Thyroid gland (tissue), 4 donors: ENCODE results near the gene CHRNB2. TPM values are rescaled to one million over a fixed set of nuclear protein-coding genes. Genes with fewer than 3 reads are reported as not detected.

Experiments
- DNase-seq, 2 donors: peaks; one replicate each; pipeline ENCODE4 v3.0.0-alpha.2; 2019
- H3K27ac ChIP-seq, 3 donors: fragments of 200-600 bp; sonication (generic); 1 replicate in 2 of 3; 2 replicates in 1 of 3; pipeline ENCODE4 v1.5.1; 2016 to 2019; ENCODE audit warnings: mild to moderate bottlenecking in 1 of 3, moderate library complexity in 1 of 3
- H3K27me3 ChIP-seq: fragments of 200-600 bp; sonication (generic); one replicate; pipeline ENCODE4 v1.5.1; 2019
- H3K36me3 ChIP-seq, 2 donors: fragments of 200-600 bp; sonication (generic); one replicate each; pipeline ENCODE4 v1.5.1; 2016 to 2019
- H3K4me1 ChIP-seq, 2 donors: fragments of 200-600 bp; sonication (generic); one replicate each; pipeline ENCODE4 v1.5.1; 2017 to 2019
- H3K4me3 ChIP-seq, 3 donors: fragments of 200-600 bp; sonication (generic); replicated peaks in 1 of 3; 1 replicate in 2 of 3; 2 replicates in 1 of 3; pipeline ENCODE4 v1.5.1; 2016; ENCODE audit warnings: mild to moderate bottlenecking in 1 of 3
- H3K9me3 ChIP-seq: fragments of 200-600 bp; sonication (generic); one replicate; pipeline ENCODE4 v1.5.1; 2017
- CTCF ChIP-seq, 6 experiments: fragments of 200-600 bp in 3 of 6; fragments of 450-650 bp in 3 of 6; sonication (generic) in 3 of 6; IDR thresholded peaks; one replicate each; pipeline ENCODE4 v1.5.1; 2016 to 2019; ENCODE audit warnings: antibody characterized with exemption in 6 of 6, mild to moderate bottlenecking in 2 of 6, inconsistent platforms in 1 of 6, moderate library complexity in 1 of 6
- POLR2A ChIP-seq, 2 donors: fragments of 450-650 bp; IDR thresholded peaks; one replicate each; pipeline ENCODE4 v1.6.1; 2017; ENCODE audit warnings: antibody characterized with exemption in 2 of 2, mild to moderate bottlenecking in 2 of 2, moderate library complexity in 1 of 2
- whole genome bisulfite sequencing, 2 donors: methylation state at CpG; one replicate each; pipeline ENCODE4 v1.1.5; 2017; 5-methylcytosine and 5-hydroxymethylcytosine counted together
- intact Hi-C: fragments of 100-400 bp; cut with DNase I; formaldehyde crosslinking; loops from one replicate; pipeline ENCODE4 v1.15.1; 2023
- total RNA-seq, 4 donors: library from RNA; depleted of rRNA; stranded (reverse); fragments of >200 nt; gene quantifications; one replicate each; pipeline ENCODE4 v1.2.3, GENCODE V29; 2016

CHRNB2 gene
- total RNA-seq, 4 donors from 2014 or later: 0.73 TPM; not detected in 3

- DNase-seq: peak; percentile 56 to 58
- Histone ChIP-seq H3K27me3 (no peaks in the 10 kb centered on the region), H3K27ac (peak overlapping the region; percentile 96 to 97 (median 96)), H3K4me1 (peaks cover 18 to 27% of the 10 kb centered on the region in 2 donors), H3K36me3 (no peaks in the 10 kb centered on the region), H3K9me3 (no peaks in the 10 kb centered on the region), H3K4me3 (peak overlapping the region; percentile 59 to 85 (median 73))
- TF ChIP-seq POLR2A (IDR thresholded peaks at IDR 0.05): no peak
- no peak for TF ChIP-seq CTCF (IDR thresholded peaks at IDR 0.05)
- 5 to 7% methylated on average over 28 to 37 of the region's 37 CpGs for WGBS, 2 donors
- intact Hi-C loops: no loop called here
Measured at GRCh38 chr1:154608397-154609270, 41.1 kb downstream of the CHRNB2 start.

- intact Hi-C loops: no loop called here
- no peak overlapping the region for H3K4me3 ChIP-seq
- no peaks in the 10 kb centered on the region for H3K9me3 ChIP-seq
- no peak for TF ChIP-seq POLR2A (IDR thresholded peaks at IDR 0.05)
- TF ChIP-seq CTCF (IDR thresholded peaks at IDR 0.05): no peak
- 78 to 83% methylated on average over 12 of the region's 12 CpGs for WGBS, 2 donors
- DNase-seq: no peak
- H3K36me3 ChIP-seq: no peaks in the 10 kb centered on the region
- peak overlapping the region in 2 of 3 donors; percentile 96 to 97 for H3K27ac ChIP-seq
- H3K4me1 ChIP-seq: peaks cover 18% of the 10 kb centered on the region in 2 donors
- no peaks in the 10 kb centered on the region for H3K27me3 ChIP-seq
Measured at GRCh38 chr1:154609398-154610380, 42.1 kb downstream of the CHRNB2 start.

GRCh38 chr1:154611150-154611862, 43.7 kb downstream of the CHRNB2 start:
- Histone ChIP-seq H3K27me3 (no peaks in the 10 kb centered on the region), H3K4me1 (peaks cover 5 to 14% of the 10 kb centered on the region in 2 donors), H3K9me3 (no peaks in the 10 kb centered on the region), H3K4me3 (no peak overlapping the region), H3K36me3 (no peaks in the 10 kb centered on the region), H3K27ac (no peak overlapping the region)
- no peak for TF ChIP-seq CTCF (IDR thresholded peaks at IDR 0.05)
- TF ChIP-seq POLR2A (IDR thresholded peaks at IDR 0.05): no peak
- DNase-seq: no peak
- WGBS, 2 donors: 73 to 74% methylated on average over 10 of the region's 10 CpGs
- intact Hi-C loops: no loop called here

- no peaks in the 10 kb centered on the region for H3K4me1 ChIP-seq
- no peak for DNase-seq
- H3K27ac ChIP-seq: no peak overlapping the region
- H3K27me3 ChIP-seq: no peaks in the 10 kb centered on the region
- no peak overlapping the region for H3K4me3 ChIP-seq
- no peaks in the 10 kb centered on the region for H3K9me3 ChIP-seq
- intact Hi-C loops: no loop called here
- TF ChIP-seq POLR2A (IDR thresholded peaks at IDR 0.05) (no peak), CTCF (IDR thresholded peaks at IDR 0.05) (no peak)
- WGBS, 2 donors: 95 to 98% methylated on average over 4 of the region's 4 CpGs
- H3K36me3 ChIP-seq: no peaks in the 10 kb centered on the region
Measured at GRCh38 chr1:154614247-154614646, 46.7 kb downstream of the CHRNB2 start.
